Activated CD8-positive, alpha-beta memory T cell treated with anti-CD3 and anti-CD28 coated beads, Interleukin-2, amount 50 U/mL, for 1 hour (primary cell): ENCODE data around the gene PIP5K1C.
"Not testable (repeated sequence)": the region's sequence is repeated elsewhere in the genome, so short reads cannot be mapped to it uniquely, and the experiment has no call there.

Experiments used
- DNase-seq: peaks from one replicate; pipeline ENCODE4 v3.0.0-alpha.2; 2020; ENCODE audit errors: extremely low read depth

The PIP5K1C gene

DNA sequence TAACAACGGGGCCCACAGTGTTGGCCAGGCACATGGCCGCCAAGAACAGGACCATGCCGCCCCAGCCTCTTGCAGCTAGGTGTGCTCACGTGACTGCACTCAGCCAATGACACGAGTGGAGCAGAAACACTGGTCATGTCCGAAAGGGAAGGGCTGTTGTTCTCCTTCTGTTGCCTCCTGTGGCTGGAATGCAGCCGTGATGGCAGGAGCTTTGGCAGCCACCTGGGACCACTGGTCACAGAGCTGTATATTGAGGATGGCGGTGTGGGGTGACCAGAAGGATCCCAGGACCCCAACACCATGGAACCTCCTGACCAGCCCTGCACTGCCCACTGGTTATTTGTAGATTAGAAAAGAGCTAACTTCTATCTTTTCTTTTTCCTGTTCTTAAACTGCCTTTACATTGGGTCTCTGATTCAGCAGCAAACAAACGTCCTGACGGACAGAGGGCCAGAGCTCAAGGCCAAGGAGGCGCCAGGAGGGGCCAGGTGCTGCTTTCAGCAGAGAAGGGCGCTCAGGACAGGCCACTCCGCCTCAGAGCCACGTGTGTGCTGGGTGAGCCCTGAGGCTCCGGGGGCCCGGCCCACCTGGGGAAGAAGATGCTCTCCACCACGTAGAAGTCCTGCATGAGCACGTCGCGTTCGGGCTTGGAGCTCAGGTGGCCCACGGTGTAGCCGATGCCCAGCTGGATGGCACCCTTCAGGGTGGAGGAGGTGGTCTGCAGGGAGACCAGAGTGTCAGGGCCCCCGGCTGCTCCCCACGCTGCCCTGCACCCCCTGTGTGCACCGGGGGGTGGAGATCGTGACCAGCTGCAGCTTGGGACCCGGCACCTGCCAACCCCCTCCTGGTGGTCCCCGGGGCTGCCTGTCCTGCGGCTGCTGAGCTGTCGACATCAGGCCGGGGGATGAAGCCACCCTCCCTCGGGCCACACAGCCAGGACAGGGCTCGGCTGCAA is 38.7 kb downstream of the PIP5K1C start:
- no peak for DNase-seq

DNA sequence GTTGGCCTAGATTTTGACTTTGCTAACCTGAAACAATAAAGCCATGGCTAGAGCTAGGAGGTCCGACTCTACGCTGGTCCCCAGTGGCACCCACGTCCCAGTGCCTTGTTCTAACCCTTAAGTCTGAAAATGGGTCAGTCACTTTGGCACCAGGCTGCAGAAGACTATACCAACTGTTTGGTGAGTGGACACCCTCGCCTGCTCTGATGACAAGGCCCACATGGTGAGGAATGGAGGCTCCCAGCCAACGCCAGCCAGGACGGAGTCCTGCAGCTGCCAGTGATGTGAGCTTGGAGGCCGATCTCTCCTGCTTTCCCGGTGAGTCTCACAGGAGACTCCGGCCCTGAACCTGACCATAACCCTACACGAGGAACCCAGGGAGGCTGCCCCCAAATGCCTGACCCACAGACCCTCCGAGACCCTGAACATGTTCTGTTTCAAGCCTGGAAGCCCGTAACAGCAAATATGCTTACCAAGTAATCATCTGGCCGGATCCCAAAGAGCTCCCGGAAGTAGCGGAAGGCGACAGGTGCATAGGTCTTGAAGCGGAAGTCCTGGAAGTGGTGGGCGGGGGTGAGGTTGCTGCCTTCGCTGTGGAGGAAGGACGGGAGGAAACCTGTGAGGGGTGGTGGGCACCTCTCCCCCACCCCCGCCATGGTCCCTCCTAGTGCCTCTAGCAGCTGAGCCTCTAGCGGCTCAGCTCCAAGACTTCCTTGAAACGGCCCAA is 39.6 kb downstream of the PIP5K1C start:
- no peak for DNase-seq

DNA sequence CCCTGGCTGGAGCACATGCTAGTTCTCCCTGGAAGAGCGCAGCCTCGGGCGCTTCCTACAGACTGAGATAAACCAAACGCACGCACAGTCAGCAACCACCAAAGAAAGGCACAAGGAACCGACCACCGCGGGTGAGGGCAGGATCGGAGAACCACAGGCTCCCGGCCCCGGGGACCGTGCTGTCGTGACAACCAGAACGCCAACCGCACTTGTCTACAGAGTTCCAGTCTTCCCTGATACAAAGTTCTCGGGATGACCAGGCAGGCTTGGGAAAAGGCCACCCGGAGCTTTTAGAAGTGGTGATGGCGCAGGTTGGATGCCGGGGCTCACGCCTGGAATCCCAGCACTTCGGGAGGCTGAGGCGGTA is 40.5 kb downstream of the PIP5K1C start:
- DNase-seq = no peak

DNA sequence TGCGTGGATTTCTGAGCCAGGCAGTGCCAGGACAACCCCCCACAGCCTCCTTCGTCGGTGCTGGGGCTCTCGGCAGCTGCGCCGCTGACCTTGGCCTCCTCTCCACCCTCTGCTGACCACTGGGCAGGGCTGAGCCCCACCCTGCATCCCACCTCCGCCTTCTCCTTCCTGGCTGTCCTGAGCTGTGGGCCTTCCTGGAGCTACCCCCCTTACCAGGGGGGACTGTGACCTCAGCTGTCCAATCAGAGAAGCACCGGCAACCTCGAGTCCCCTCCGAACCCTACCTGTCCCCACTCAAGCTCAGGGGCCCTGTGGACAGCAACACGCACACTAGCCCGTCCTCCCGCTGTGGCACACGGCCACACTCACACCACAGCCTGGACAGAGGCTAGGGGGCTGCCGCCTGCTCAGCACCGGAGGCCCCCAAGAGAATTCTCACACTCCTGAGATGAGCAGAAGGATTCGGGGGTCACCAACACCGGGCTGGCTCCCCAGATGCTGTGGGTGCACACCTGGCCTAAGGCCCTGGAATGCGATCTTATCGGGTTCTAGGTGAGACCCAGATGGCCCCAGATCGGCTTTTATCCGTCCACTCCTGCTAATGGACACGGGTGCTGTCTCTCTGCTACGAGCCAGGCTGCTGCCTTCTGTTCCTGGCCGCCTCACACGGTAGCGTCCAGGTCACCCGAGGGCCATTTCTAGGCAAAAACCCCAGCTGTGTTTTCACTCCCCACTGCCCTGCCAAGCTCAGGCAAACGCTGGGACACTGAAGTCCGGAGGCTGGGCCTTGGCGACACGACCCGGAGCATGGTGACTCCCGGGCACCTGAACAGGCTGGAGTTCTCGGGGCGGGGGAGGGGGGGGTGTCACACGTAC is 41.2 kb downstream of the PIP5K1C start:
- no peak for DNase-seq

DNA sequence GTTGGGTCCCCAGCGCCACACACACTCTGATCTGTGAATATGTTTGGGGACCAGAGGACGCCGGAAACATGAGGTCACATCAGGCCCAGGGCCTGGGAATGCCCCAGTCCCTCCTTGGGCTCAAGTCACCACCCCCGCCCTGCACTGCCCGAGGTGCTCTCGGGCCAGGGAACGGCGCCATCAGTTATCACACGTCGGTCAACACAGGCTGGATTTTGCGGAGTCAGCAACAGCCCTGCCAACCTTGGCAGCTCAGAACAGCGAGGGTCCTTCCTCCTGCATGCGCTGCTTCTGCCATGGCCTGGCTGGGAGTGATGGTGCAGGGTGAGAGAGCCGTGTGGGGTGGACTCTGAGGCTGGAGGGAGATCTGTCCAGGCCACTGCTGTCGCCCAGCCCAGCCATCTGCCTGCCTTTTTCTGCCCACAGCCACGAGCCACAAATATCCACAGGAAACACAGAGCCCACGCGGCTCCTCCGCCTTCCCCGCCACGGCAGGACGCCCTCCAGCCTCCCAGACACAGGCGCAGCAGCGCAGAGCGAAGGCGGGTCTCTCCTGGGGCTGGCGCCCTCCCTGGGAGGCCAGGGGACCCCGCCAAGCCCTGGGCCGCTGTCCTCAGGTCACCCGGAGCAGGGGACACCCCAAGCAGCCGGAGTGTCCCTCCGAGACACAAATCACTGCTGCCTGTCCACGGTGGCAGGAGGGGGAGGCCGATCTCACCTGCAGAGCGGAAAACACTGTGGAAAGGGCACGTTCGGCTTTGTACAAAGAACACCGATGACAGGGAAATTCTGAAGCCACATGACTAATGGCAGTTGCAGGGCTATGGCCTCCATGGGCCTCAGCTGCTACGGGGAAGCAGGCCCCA is 42.0 kb downstream of the PIP5K1C start:
- DNase-seq = no peak

DNA sequence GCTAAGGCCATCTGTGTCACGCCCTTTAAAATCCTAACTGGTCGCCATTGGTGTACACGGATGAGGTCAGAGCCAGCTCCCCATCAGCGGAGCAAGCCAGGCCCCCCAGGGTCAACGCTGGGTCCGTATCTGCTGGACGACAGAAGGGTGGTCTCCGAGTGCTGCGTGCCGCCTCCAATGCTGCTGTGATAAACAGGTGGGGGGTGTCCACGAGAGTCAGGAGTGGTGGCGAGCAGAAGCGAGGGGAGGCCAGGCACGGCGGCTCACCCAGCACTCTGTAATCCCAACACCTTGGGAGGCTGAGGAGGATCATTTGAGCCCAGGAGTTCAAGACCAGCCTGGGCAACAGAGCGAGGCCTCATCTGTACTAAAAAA is 42.9 kb downstream of the PIP5K1C start:
- DNase-seq = no peak

DNA sequence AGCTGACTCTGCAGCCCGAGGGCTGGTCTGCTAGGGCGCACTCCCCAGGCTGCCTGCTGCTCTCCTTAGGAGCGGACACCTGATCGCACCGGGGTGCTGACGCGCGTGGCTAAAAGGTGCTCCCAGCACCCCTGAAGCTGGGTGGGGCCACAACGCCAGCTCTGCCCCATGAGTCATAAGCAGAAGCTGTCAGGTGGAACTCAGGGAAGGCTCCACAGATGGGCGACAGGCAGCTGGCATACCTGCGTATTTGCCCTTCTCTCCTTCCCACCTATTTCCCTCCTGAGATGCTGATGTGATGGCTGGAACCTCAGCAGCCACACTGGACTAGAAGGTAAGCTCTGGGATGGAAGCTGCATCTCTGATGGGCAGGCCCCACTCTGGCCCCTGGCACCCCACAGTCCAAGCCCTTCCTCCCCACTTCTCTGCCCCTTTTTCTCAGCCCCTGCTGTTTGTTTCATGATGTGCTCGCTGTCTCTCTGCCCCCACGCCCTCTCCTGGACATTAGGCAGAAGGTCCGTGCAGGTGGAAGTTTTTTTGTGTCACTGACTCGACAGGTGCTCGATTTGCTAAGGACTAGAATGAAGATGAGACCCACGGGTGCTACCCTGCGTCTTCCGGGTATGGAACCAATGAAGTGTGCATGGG is 43.4 kb downstream of the PIP5K1C start:
- no peak for DNase-seq

DNA sequence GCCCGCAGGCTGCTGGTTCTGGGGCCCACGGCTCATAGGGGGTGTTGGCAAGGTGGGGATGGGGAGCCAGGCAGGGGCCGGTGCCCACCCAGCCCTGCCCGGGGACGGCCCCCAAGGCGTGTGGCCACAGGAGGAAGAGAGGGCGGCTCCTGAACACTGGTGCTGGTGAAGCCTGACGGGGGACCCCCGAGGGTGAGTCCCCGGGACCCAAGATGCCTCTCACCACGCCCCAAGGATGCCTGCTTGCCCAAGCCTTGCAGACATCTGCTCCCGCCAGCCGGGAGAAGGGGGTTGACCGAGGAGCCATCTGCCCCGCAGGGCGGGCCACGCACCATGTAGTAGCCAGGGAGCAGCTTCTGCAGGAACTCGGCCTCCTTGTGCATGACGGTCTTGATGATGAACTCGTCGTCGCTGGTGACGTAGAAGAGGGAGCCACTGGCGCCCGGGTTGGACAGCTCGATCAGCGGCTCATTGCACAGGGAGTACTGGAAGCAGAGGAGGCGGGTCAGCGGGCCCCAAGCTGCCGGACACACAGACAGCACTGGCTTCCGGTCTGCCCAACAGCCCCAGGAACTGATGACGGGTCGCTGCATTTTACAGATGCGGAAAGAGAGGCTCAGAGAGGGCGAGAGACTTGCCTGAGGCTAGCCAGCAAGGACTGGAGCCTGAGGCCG is 44.1 kb downstream of the PIP5K1C start:
- no peak for DNase-seq

DNA sequence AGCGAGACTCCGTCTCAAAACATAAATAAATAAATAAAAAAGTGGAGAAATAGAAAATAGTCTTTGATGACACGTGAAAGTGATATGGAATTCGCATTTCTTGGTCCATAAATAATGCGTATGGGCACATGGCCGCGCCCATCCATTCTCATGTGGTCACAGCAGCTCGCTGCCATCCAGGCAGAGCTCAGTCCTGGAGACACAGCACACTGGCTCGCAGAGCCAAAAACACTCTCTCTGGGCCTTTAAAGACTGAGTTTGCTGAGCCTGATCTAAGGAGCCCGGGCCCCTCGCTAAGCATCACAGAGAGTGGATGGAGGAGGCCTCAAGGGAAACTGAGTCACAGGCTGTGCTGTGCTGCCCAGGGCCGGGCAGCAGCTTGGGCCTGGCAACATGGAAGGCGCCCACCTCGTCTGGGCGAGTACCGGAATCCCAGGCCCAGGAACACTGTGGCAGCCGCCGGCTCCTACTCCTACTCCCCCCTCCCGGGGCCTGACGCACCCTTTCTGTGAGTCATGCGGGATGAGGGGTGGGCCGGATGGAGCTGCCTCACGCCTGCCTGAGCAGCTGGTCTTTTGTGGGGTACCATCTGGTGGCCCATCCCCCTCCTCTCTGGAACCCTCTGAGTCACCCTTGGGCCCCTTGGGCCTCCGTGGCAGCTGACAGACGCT is 44.7 kb downstream of the PIP5K1C start:
- DNase-seq = no peak

DNA sequence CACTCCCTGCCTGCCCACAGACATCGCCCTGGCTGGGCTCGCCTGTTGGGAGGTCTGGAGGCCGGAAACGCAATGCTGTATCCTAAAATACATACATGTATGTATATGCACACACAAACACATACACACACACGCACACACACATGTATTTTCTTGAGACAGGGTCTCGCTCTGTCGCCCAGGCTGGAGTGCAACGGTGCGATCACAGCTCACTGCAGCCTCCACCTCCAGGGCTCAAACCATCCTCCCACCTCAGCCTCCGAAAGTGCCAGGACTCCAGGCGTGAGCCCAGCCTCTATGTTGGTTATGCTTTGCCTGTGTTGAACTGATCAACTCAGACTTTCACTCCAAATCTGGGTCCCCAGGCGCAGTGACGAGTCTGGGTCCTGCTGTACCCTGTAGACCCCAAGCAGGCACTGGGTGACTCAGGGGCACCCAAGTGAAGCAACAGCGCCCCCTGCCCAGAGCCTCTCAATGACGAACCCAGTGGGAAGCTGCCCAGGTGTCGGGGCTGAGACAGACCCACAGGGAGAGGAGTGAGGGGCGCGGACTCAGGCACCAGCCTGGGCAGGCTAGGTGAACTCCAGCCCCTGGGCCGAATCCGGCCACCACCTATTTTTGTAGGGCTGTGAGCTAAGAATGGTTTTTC is 46.3 kb downstream of the PIP5K1C start:
- no peak for DNase-seq

DNA sequence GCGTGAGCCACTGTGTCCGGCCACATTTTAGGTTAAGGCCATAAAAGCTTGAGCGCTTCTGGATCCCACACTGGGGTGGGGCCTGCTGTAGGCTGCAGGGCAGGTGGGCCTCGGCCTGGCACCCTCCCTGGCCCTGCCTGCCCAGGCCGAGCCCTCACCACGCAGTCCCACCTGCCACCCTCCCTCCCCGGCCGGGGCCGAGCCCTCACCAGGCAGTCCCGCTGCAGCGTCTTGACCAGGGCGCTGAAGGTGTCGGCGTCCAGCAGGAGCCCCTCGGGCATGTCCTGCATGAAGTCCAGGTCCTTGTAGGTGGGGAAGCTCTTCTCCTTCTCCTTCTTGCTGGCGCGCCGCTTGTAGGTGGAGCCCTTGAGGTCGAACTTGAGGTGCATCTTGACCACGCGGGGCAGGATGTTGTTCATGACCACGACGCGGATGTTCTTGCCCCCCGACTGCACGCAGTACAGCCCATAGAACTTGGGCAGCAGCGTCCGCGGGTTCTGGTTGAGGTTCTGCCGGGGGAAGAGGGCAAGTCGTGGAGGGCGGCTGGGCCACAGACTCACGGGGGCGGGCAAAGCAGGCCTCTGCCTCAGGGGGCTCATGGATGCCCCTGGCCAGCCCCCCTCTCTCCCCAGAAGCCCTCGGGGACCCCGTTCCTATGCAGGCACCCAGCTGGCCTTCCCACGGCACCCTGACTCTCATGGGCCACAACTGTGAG is 47.0 kb downstream of the PIP5K1C start:
- DNase-seq = no peak

DNA sequence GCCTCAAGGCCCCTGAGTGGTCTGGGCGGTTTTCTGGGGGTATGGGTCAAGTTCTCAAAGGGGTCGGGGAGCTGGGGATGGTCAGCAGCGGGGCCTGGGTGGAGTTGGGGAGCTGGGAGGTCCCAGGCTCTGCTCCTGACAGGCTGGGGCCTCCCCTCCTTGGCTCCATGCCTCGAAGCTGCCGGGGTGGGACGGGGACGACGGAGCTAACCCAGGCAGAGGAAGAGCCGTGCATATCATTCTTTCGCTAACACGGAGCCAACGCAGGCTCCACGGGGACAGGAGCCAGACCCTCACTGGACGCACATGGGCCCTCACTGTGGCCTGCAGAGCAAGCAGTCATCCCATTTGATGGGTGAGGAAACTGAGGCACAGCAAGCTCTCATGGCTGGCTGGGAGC is 47.8 kb downstream of the PIP5K1C start:
- DNase-seq = no peak

DNA sequence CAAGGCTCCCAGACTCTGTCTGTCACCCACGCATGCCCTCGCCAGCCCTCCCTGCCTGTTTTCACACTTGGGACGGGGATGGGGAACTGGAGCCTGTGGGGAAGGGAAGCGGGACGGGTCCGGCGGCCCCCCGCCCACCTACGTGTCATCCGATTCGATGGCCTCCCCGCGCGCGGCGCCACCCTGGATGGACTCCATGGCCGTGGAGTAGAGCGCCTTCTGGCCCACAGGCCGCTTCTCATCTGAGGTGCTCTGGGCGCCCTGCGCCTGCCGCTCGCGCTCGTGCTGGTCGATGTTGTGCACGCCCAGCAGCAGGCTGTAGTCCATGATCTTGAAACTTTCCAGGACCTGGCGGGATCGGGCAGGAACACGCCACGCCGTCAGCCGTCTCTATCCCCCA is 48.6 kb downstream of the PIP5K1C start:
- no peak for DNase-seq

DNA sequence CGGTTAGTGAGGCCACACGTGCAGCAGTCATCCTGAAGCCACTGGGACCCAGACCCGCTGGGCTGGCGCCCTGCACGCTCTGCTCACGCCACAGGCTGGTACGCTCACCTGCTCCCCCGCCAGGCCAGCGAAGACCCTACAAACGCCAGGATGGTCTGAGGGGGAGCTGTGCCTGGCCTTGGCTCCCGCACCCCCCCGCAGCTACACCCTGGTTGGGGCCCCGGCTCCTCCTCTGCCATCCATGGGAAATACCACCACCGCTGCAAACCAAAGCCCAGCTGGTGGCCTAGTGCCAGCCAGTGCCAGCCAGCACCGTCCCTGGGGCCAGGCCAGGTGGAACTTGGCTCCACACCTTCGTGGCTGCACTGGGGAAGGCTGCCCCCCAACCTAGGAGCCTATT is 50.4 kb downstream of the PIP5K1C start:
- no peak for DNase-seq

DNA sequence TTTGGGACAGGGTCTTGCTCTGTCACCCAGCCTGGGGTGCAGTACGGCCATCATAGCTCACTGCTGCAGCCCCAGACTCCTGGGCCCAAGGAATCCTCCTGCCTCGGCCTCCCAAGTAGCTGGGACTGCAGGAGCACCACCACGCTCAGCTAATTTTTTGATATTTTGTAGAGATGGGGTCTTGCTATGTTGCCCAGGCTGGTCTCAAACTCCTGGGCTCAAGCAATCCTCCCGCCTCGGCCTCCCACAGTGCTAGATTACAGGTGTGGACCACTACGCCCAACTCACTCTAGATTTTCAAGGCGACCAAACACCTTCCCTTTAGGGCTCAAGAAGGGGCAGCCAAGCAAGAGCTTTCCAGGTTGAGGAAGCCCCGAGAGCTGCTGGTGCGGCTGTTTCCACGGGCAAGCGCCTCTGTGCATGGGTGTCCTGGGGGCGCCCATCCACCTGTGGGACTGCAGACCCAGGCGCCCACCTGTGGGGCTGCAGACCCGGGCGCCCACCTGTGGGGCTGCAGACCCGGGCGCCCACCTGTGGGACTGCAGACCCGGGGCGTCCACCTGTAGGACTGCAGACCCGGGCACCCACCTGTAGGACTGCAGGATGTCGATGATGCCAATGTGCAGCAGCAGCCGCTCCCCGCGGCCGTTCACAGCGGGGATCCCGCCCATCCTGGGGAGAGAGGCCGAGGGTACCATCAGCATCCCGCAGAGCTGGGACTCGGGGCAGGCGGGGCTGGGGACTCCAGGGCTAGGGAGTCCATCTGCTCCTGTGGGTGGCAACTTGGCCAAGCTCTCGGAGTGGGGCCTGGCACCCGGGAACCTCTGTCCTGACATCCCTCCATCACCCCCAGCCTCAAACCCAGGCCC is 52.0 kb downstream of the PIP5K1C start:
- DNase-seq = no peak

DNA sequence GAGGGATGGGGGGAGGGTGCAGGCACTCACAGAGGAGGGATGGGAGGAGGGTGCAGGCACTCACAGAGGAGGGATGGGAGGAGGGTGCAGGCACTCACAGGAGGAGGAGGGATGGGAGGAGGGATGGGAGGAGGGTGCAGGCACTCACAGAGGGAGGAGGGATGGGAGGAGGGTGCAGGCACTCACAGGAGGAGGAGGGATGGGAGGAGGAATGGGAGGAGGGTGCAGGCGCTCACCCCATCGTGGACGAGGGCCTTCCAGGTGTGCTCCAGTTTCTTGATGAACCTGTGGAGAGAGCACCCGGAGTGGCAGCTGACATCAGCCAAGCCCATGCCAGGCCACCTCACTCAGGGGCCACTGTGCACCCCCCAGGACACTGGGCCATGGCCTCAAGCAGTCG is 53.2 kb downstream of the PIP5K1C start:
- not testable (repeated sequence) for DNase-seq

DNA sequence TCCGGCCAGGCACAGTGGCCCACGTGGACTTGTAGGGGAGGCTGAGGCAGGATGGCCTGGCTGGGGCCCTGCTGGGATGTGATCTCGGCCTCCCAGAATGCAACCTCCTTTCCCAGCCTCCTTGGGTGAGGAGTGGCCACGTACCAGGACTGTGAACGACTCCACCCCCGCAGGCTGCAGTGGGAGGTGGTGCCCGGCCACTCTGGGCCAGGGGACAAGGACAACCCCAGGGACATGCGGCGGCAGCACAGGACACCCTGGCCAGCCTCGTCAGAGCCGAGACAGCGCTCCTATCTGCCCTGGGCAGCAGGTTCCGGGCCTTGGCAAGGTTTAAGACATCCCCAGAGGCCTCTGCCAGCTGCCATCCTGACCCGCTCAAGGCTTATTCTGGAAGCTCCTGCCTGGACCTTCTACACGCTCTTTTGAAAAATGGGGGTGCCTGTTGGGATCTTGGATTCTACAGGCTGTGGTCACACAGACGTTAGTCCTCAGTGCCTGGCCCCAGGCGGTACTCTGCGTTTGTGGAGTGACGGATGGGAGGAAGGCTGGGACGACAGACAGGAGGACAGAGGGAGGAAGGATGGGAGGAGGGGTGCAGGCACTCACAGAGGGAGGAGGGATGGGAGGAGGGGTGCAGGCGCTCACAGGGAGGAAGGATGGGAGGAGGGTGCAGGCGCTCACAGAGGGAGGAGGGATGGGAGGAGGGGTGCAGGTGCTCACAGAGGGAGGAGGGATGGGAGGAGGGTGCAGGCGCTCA is 53.8 kb downstream of the PIP5K1C start:
- DNase-seq = no peak
